BE2C (cell line): ENCODE results near the gene ZDHHC4.

Experiments used
- DNase-seq: peaks from one replicate; pipeline ENCODE4 v3.0.0-alpha.2; 2020
- H3K27me3 ChIP-seq: fragments of 250-450 bp; sonication (Bioruptor Pico); 2 replicates; pipeline ENCODE4 v1.5.1; 2020; ENCODE audit warnings: mild to moderate bottlenecking
- H3K36me3 ChIP-seq: fragments of 250-450 bp; sonication (Bioruptor Pico); 2 replicates; pipeline ENCODE4 v1.5.1; 2020; ENCODE audit warnings: mild to moderate bottlenecking
- H3K4me1 ChIP-seq: fragments of 250-450 bp; sonication (Bioruptor Pico); 2 replicates; pipeline ENCODE4 v1.5.1; 2020
- H3K4me3 ChIP-seq: 2 replicates; pipeline ENCODE4 v1.5.1; 2011; ENCODE audit warnings: low read depth, low read length
- H3K9me3 ChIP-seq: fragments of 250-450 bp; sonication (Bioruptor Pico); 2 replicates; pipeline ENCODE4 v1.5.1; 2020
- CTCF ChIP-seq: IDR thresholded peaks from 2 replicates; pipeline ENCODE4 v1.5.1; 2012; ENCODE audit warnings: mild to moderate bottlenecking, low read depth, low read length

ZDHHC4 gene

GRCh38 chr7:6616854-6617643 lies 39.8 kb downstream of the ZDHHC4 start:
- Histone ChIP-seq H3K36me3 (no peaks in the 10 kb centered on the region), H3K4me3 (no peak overlapping the region), H3K9me3 (no peaks in the 10 kb centered on the region), H3K27me3 (peaks cover 23% of the 10 kb centered on the region), H3K4me1 (no peaks in the 10 kb centered on the region)
- no peak for TF ChIP-seq CTCF
- DNase-seq, result no peak

GRCh38 chr7:6618621-6619020 lies 41.4 kb downstream of the ZDHHC4 start:
- no peak for TF ChIP-seq CTCF
- no peak for DNase-seq
- no peaks in the 10 kb centered on the region for H3K4me1 ChIP-seq
- peaks cover 23% of the 10 kb centered on the region for H3K27me3 ChIP-seq
- no peaks in the 10 kb centered on the region for H3K9me3 ChIP-seq
- no peak overlapping the region for H3K4me3 ChIP-seq
- no peaks in the 10 kb centered on the region for H3K36me3 ChIP-seq

- peaks cover 12% of the 10 kb centered on the region for H3K27me3 ChIP-seq
- DNase-seq, result no peak
- no peaks in the 10 kb centered on the region for H3K9me3 ChIP-seq
- H3K4me3 ChIP-seq, result no peak overlapping the region
- no peaks in the 10 kb centered on the region for H3K4me1 ChIP-seq
- no peaks in the 10 kb centered on the region for H3K36me3 ChIP-seq
- TF ChIP-seq CTCF, result no peak
Measured at GRCh38 chr7:6619961-6620360, 42.7 kb downstream of the ZDHHC4 start.

- Histone ChIP-seq H3K4me1 (no peaks in the 10 kb centered on the region), H3K9me3 (no peaks in the 10 kb centered on the region), H3K4me3 (no peak overlapping the region), H3K36me3 (no peaks in the 10 kb centered on the region), H3K27me3 (peaks cover 3% of the 10 kb centered on the region; the same call in 1 of the 2 replicates)
- TF ChIP-seq CTCF, result no peak
- no peak for DNase-seq
Measured at GRCh38 chr7:6621195-6622133, 44.2 kb downstream of the ZDHHC4 start.

DNA sequence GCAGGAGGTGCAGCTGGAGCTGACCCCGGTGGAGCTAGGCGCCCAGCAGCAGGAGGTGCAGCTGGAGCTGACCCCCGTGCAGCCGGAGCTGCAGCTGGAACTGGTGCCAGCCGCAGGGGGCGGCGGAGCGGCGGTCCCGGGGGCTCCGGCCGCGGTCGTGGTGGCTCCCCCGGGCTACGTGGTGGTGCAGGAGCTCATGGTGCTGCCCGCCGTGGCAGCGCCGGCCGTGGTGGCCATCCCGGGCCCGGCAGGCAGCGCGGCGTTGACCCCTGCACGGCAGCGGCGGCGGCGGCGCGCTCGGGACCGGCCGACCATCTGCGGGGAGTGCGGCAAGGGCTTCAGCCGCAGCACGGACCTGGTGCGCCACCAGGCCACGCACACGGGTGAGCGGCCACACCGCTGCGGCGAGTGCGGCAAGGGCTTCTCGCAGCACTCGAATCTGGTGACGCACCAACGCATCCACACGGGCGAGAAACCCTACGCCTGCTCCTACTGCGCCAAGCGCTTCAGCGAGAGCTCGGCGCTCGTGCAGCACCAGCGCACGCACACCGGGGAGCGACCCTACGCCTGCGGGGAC lies 45.0 kb downstream of the ZDHHC4 start:
- TF ChIP-seq CTCF, result no peak
- no peak for DNase-seq
- H3K4me1 ChIP-seq, result no peaks in the 10 kb centered on the region
- no peaks in the 10 kb centered on the region for H3K36me3 ChIP-seq
- no peaks in the 10 kb centered on the region for H3K9me3 ChIP-seq
- H3K4me3 ChIP-seq, result no peak overlapping the region
- H3K27me3 ChIP-seq, result no peaks in the 10 kb centered on the region
